ENCODE data around the gene CYB5R3.

The CYB5R3 gene

GRCh38 chr22:42596863-42597530, 52.2 kb downstream of the CYB5R3 start:
- TF ChIP-seq CTCF (IDR thresholded peaks at IDR 0.05) = no peak
- TF ChIP-seq ZFX (IDR thresholded peaks at IDR 0.05; ENCODE audit: borderline replicate concordance) = no peak
- no peak overlapping the region for H3K27ac ChIP-seq

- TF ChIP-seq CTCF (IDR thresholded peaks at IDR 0.05) (no peak), ZFX (IDR thresholded peaks at IDR 0.05; ENCODE audit: borderline replicate concordance) (no peak)
- H3K27ac ChIP-seq = no peak overlapping the region
Measured at GRCh38 chr22:42596336-42596735, 52.9 kb downstream of the CYB5R3 start.

GRCh38 chr22:42595434-42595833, 53.8 kb downstream of the CYB5R3 start:
- TF ChIP-seq CTCF (IDR thresholded peaks at IDR 0.05) (no peak), ZFX (IDR thresholded peaks at IDR 0.05; ENCODE audit: borderline replicate concordance) (no peak)
- no peak overlapping the region for H3K27ac ChIP-seq

- no peak for TF ChIP-seq ZFX (IDR thresholded peaks at IDR 0.05; ENCODE audit: borderline replicate concordance)
- TF ChIP-seq CTCF (IDR thresholded peaks at IDR 0.05) = no peak
- no peak overlapping the region for H3K27ac ChIP-seq
Measured at GRCh38 chr22:42591987-42592386, 57.2 kb downstream of the CYB5R3 start.

GRCh38 chr22:42587588-42588175, 61.5 kb downstream of the CYB5R3 start:
- no peak for TF ChIP-seq CTCF (IDR thresholded peaks at IDR 0.05)
- TF ChIP-seq ZFX (IDR thresholded peaks at IDR 0.05; ENCODE audit: borderline replicate concordance) = no peak
- no peak overlapping the region for H3K27ac ChIP-seq

- no peak overlapping the region for H3K27ac ChIP-seq
- TF ChIP-seq CTCF (IDR thresholded peaks at IDR 0.05) (no peak), ZFX (IDR thresholded peaks at IDR 0.05; ENCODE audit: borderline replicate concordance) (no peak)
Measured at GRCh38 chr22:42586381-42586780, 62.8 kb downstream of the CYB5R3 start.

GRCh38 chr22:42585096-42585495, 64.1 kb downstream of the CYB5R3 start:
- no peak for TF ChIP-seq CTCF (IDR thresholded peaks at IDR 0.05)
- no peak for TF ChIP-seq ZFX (IDR thresholded peaks at IDR 0.05; ENCODE audit: borderline replicate concordance)
- no peak overlapping the region for H3K27ac ChIP-seq

Measured in 22Rv1 (cell line).